OCI-LY7 (cell line): ENCODE data around the gene NCAN. TPM values are rescaled to one million over a fixed set of nuclear protein-coding genes. Genes with fewer than 3 reads are reported as not detected.

ENCODE experiments used
- BruUV-seq: library from RNA; stranded (reverse); fragments of 400-500 nt; replicated peaks from 2 replicates; lab custom pipeline; 2021; lab: Mats Ljungman, UMichigan
- CTCF ChIA-PET: fragments of 300-600 bp; sonication (Branson Sonifier 250); formaldehyde crosslinking; loops from one replicate; lab custom pipeline; 2022; ENCODE audit warnings: antibody characterized with exemption; ENCODE audit not compliant: unreplicated experiment; lab: Charles Lee
- POLR2A ChIA-PET: fragments of 300-600 bp; sonication (Branson Sonifier 250); formaldehyde crosslinking; loops from one replicate; lab custom pipeline; 2022; ENCODE audit warnings: antibody characterized with exemption; lab: Charles Lee
- DNase-seq: peaks from one replicate; pipeline ENCODE4 v3.0.0-alpha.2; 2015; ENCODE audit warnings: low spot score
- H2AFZ ChIP-seq: fragments of 200-600 bp; sonication (generic), shearing (Covaris generic); 2 replicates; pipeline ENCODE4 v1.6.1; 2014; ENCODE audit warnings: mild to moderate bottlenecking, antibody characterized with exemption, low read length, moderate library complexity
- H3K27ac ChIP-seq: fragments of 200-600 bp; sonication (generic); 2 replicates; pipeline ENCODE4 v1.5.1; 2014; ENCODE audit warnings: mixed run types, low read depth, mild to moderate bottlenecking, moderate library complexity, low read length, inconsistent platforms; ENCODE audit not compliant: poor library complexity, severe bottlenecking
- H3K36me3 ChIP-seq: fragments of 200-600 bp; sonication (generic); 2 replicates; pipeline ENCODE4 v1.6.1; 2014; ENCODE audit warnings: mild to moderate bottlenecking, antibody characterized with exemption, low read length, moderate library complexity, mixed read lengths; ENCODE audit not compliant: insufficient read depth
- H3K4me1 ChIP-seq: fragments of 200-600 bp; sonication (generic); 2 replicates; pipeline ENCODE4 v1.5.1; 2014; ENCODE audit warnings: mild to moderate bottlenecking, low read length; ENCODE audit not compliant: insufficient read depth, poor library complexity, severe bottlenecking
- H3K4me2 ChIP-seq: fragments of 200-600 bp; sonication (generic); 2 replicates; pipeline ENCODE4 v1.6.1; 2014; ENCODE audit warnings: mild to moderate bottlenecking, low read length
- H3K4me3 ChIP-seq: fragments of 200-600 bp; sonication (generic); 2 replicates; pipeline ENCODE4 v1.5.1; 2014; ENCODE audit warnings: mild to moderate bottlenecking, low read depth, low read length; ENCODE audit not compliant: poor library complexity, severe bottlenecking
- H3K79me2 ChIP-seq: fragments of 200-600 bp; sonication (generic); 2 replicates; pipeline ENCODE4 v1.6.1; 2016; ENCODE audit warnings: low read depth, mild to moderate bottlenecking, low read length, moderate library complexity, mixed read lengths; ENCODE audit not compliant: insufficient read depth
- H3K9me2 ChIP-seq: fragments of 200-600 bp; sonication (generic); 2 replicates; pipeline ENCODE4 v1.6.1; 2016; ENCODE audit warnings: mild to moderate bottlenecking, low read length, mixed read lengths; ENCODE audit not compliant: insufficient read depth
- H3K9me3 ChIP-seq: fragments of 200-600 bp; sonication (generic); 2 replicates; pipeline ENCODE4 v1.6.1; 2014; ENCODE audit warnings: mild to moderate bottlenecking, mixed run types, low read length, mixed read lengths
- H4K20me1 ChIP-seq: fragments of 200-600 bp; sonication (generic); 2 replicates; pipeline ENCODE4 v1.6.1; 2014; ENCODE audit warnings: mild to moderate bottlenecking, antibody characterized with exemption, low read length, moderate library complexity, mixed read lengths; ENCODE audit not compliant: insufficient read depth
- CTCF ChIP-seq: fragments of 200-600 bp; sonication (generic); conservative IDR thresholded peaks from 2 replicates; pipeline ENCODE4 v1.5.1; 2014; ENCODE audit warnings: mild to moderate bottlenecking, antibody characterized with exemption, low read length, moderate library complexity, mixed read lengths
- EZH2phosphoT487 ChIP-seq: fragments of 200-600 bp; sonication (generic); IDR thresholded peaks from 2 replicates; pipeline ENCODE4 v1.6.1; 2018; ENCODE audit warnings: low read depth, borderline replicate concordance, mild to moderate bottlenecking, mixed run types, antibody characterized with exemption, low read length, moderate library complexity, mixed read lengths
- intact Hi-C: fragments of 100-400 bp; cut with micrococcal nuclease; formaldehyde crosslinking; loops from one replicate; pipeline ENCODE4 v1.10.0; 2022; ENCODE audit not compliant: unreplicated experiment
- total RNA-seq, 2 experiments: library from RNA; depleted of rRNA in 1 of 2; stranded (reverse); fragments of >200 nt in 1 of 2; shearing (Covaris generic) in 1 of 2; gene quantifications; 2 replicates each; pipeline ENCODE4 v1.2.3, GENCODE V29; 2014 to 2022

Gene NCAN
- total RNA-seq, 2 experiments from 2014 or later = not detected

GRCh38 chr19:19269952-19270694 lies 58.4 kb downstream of the NCAN start:
- Histone ChIP-seq H3K27ac (no peak overlapping the region), H3K9me3 (no peaks in the 10 kb centered on the region), H3K4me1 (no peaks in the 10 kb centered on the region), H3K36me3 (no peaks in the 10 kb centered on the region), H3K4me3 (no peak overlapping the region), H4K20me1 (no peaks in the 10 kb centered on the region), H3K4me2 (no peak overlapping the region), H3K79me2 (no peaks in the 10 kb centered on the region), H2AFZ (no peak overlapping the region), H3K9me2 (no peaks in the 10 kb centered on the region)
- CTCF ChIA-PET = no interaction called here
- no TSS peak for BruUV-seq
- POLR2A ChIA-PET = interaction anchor here (0.5 kb wide), 1 partner anchor 88 kb away, joined by 4 read pairs; no protein-coding TSS in a partner anchor
- intact Hi-C loops = no loop called here
- TF ChIP-seq CTCF = no peak
- no peak for DNase-seq

- Histone ChIP-seq H3K27ac (no peak overlapping the region), H3K9me2 (no peaks in the 10 kb centered on the region), H3K9me3 (no peaks in the 10 kb centered on the region), H3K4me2 (no peak overlapping the region), H3K4me1 (no peaks in the 10 kb centered on the region), H3K79me2 (no peaks in the 10 kb centered on the region), H3K4me3 (no peak overlapping the region), H3K36me3 (peaks cover 8% of the 10 kb centered on the region), H2AFZ (no peak overlapping the region), H4K20me1 (no peaks in the 10 kb centered on the region)
- POLR2A ChIA-PET = no interaction called here
- intact Hi-C loops = no loop called here
- CTCF ChIA-PET = no interaction called here
- no TSS peak for BruUV-seq
- TF ChIP-seq CTCF (no peak), EZH2phosphoT487 (no peak)
- no peak for DNase-seq
Observed at GRCh38 chr19:19270749-19271571, 59.2 kb downstream of the NCAN start.
